ENCODE measurements around the gene DNAI1.
"Not testable (repeated sequence)": the region's sequence is repeated elsewhere in the genome, so short reads cannot be mapped to it uniquely, and the experiment has no call there.

DNA sequence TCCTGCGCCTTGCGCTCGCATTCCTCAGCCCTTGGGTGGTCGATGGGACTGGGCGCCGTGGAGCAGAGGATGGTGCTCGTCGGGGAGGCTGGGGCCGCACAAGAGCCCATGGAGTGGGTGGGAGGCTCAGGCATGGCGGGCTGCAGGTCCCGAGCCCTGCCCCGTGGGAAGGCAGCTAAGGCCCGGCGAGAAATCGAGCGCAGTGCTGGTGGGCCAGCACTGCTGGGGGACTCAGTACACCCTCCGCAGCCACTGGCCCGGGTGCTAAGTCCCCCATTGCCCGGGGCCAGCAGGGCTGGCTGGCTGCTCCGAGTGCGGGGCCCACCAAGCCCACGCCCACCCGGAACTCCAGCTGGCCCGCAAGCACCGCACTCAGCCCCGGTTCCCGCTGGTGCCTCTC is 24.1 kb downstream of the DNAI1 start:
- not testable (repeated sequence) for TF ChIP-seq CTCF (IDR thresholded peaks at IDR 0.05); ZFX (IDR thresholded peaks at IDR 0.05; ENCODE audit: borderline replicate concordance)

All from 22Rv1 (cell line).